Kidney (tissue), 14 donors: ENCODE measurements around the gene DLGAP1. TPM values are rescaled to one million over a fixed set of nuclear protein-coding genes. Genes with fewer than 3 reads are reported as not detected.

Experiments used
- DNase-seq, 5 donors: peaks; one replicate each; pipeline ENCODE4 v3.0.0-alpha.2; 2013 to 2020
- FAIRE-seq: peaks from 2 replicates; lab custom pipeline; 2012; peaks lifted over from hg19 to GRCh38; lab: Jason Lieb, UNC
- H3K27ac ChIP-seq, 2 donors: one replicate each; pipeline ENCODE4 v1.7.0; 2013; ENCODE audit warnings: low read depth in 2 of 2, low read length in 2 of 2, inconsistent platforms in 1 of 2
- H3K27me3 ChIP-seq: one replicate; pipeline ENCODE4 v1.7.1; 2013; ENCODE audit warnings: low read length, inconsistent platforms; ENCODE audit not compliant: control insufficient read depth, insufficient read depth
- H3K36me3 ChIP-seq, 3 donors: one replicate each; pipeline versions ENCODE4 v1.7.0 to v1.7.1; 2013; ENCODE audit warnings: low read length in 3 of 3, control low read depth in 1 of 3, inconsistent platforms in 1 of 3; ENCODE audit not compliant: insufficient read depth in 3 of 3, control insufficient read depth in 2 of 3
- H3K4me1 ChIP-seq, 3 donors: one replicate each; pipeline versions ENCODE4 v1.7.0 to v1.7.1; 2013; ENCODE audit warnings: low read length in 3 of 3, inconsistent platforms in 1 of 3, low read depth in 1 of 3; ENCODE audit not compliant: control insufficient read depth in 2 of 3, insufficient read depth in 2 of 3
- H3K4me3 ChIP-seq, 3 donors: one replicate each; pipeline versions ENCODE4 v1.7.0 to v1.8.1; 2013; ENCODE audit warnings: low read length in 3 of 3, control low read depth in 1 of 3, inconsistent platforms in 1 of 3
- H3K9ac ChIP-seq, 3 donors: one replicate each; pipeline versions ENCODE4 v1.7.0 to v1.7.1; 2013; ENCODE audit warnings: low read length in 3 of 3, control low read depth in 1 of 3, inconsistent platforms in 1 of 3
- H3K9me3 ChIP-seq, 3 donors: one replicate each; pipeline versions ENCODE4 v1.7.0 to v1.7.1; 2013; ENCODE audit warnings: low read length in 3 of 3, control low read depth in 1 of 3, inconsistent platforms in 1 of 3; ENCODE audit not compliant: control insufficient read depth in 2 of 3, insufficient read depth in 1 of 3
- CTCF ChIP-seq: IDR thresholded peaks from 3 replicates; pipeline ENCODE4 v1.5.1; 2012; ENCODE audit warnings: mild to moderate bottlenecking, moderate library complexity, borderline replicate concordance; ENCODE audit not compliant: insufficient read depth; ENCODE audit errors: extremely low read depth
- intact Hi-C: fragments of 100-400 bp; cut with DNase I; formaldehyde crosslinking; loops from one replicate; pipeline ENCODE4 v1.11.1; 2022
- polyA plus RNA-seq: library from polyadenylated mRNA; stranded (reverse); fragments of 350-450 nt; fragmentation: Illumina TruSeq; extraction: RNeasy Lipid Tissue Mini Kit (QIAGEN cat#74804); gene quantifications from one replicate; pipeline ENCODE4 v1.2.3, GENCODE V29; 2014; ENCODE audit warnings: low read depth, low replicate concordance; ENCODE audit not compliant: insufficient read depth
- total RNA-seq: library from RNA; stranded (reverse); fragmentation: NEBNext Ultra II Directional; extraction: Animal tissue kit (Norgen Biotek cat#: 25700); gene quantifications from one replicate; pipeline ENCODE4 v1.2.1, GENCODE V29; 2021
- donor health status: control.
- donor health status: control.
- donor health status: control.
- donor health status: control.
- donor health status: control.
- donor health status: DM: yes; HTN: yes; CAD: no.
- donor health status: Normal renal cell carcinoma (clear cell type).

The DLGAP1 gene
- total and polyA plus RNA-seq, 2 donors from 2014 or later: 1.2 to 32.8 TPM

GRCh38 chr18:3891245-3891644 lies 563.9 kb downstream of the DLGAP1 start:
- intact Hi-C loops: no loop called here
- H3K9me3 ChIP-seq: no peaks in the 10 kb centered on the region
- H3K36me3 ChIP-seq: no peaks in the 10 kb centered on the region
- DNase-seq (no peak), FAIRE-seq (no peak)
- no peak overlapping the region for H3K4me3 ChIP-seq
- H3K9ac ChIP-seq: no peak overlapping the region
- H3K4me1 ChIP-seq: no peaks in the 10 kb centered on the region
- TF ChIP-seq CTCF: no peak
- no peaks in the 10 kb centered on the region for H3K27me3 ChIP-seq
- no peak overlapping the region for H3K27ac ChIP-seq

- Histone ChIP-seq H3K4me1 (no peaks in the 10 kb centered on the region), H3K4me3 (no peak overlapping the region), H3K36me3 (no peaks in the 10 kb centered on the region), H3K27me3 (no peaks in the 10 kb centered on the region), H3K9ac (no peak overlapping the region), H3K9me3 (no peaks in the 10 kb centered on the region), H3K27ac (no peak overlapping the region)
- peak in 1 of 5 donors; percentile 45 for DNase-seq
- TF ChIP-seq CTCF: no peak
- no peak for FAIRE-seq
- intact Hi-C loops: no loop called here
These were observed 565.3 kb downstream of the DLGAP1 start for GRCh38 chr18:3889803-3890202.

GRCh38 chr18:3889121-3889520 lies 566.0 kb downstream of the DLGAP1 start:
- H3K36me3 ChIP-seq: no peaks in the 10 kb centered on the region
- H3K4me3 ChIP-seq: no peak overlapping the region
- no peaks in the 10 kb centered on the region for H3K27me3 ChIP-seq
- no peak for TF ChIP-seq CTCF
- no peaks in the 10 kb centered on the region for H3K4me1 ChIP-seq
- FAIRE-seq (no peak), DNase-seq (no peak)
- intact Hi-C loops: no loop called here
- H3K9ac ChIP-seq: no peak overlapping the region
- no peaks in the 10 kb centered on the region for H3K9me3 ChIP-seq
- H3K27ac ChIP-seq: no peak overlapping the region

GRCh38 chr18:3886575-3887322 lies 568.4 kb downstream of the DLGAP1 start:
- H3K4me1 ChIP-seq: no peaks in the 10 kb centered on the region
- no peaks in the 10 kb centered on the region for H3K9me3 ChIP-seq
- FAIRE-seq (no peak), DNase-seq (no peak)
- intact Hi-C loops: no loop called here
- no peak for TF ChIP-seq CTCF
- H3K36me3 ChIP-seq: no peaks in the 10 kb centered on the region
- no peaks in the 10 kb centered on the region for H3K27me3 ChIP-seq
- no peak overlapping the region for H3K27ac ChIP-seq
- H3K4me3 ChIP-seq: no peak overlapping the region
- no peak overlapping the region for H3K9ac ChIP-seq
